CD4-positive, alpha-beta T cell (primary cell): ENCODE data around the gene AUTS2. TPM values are rescaled to one million over a fixed set of nuclear protein-coding genes. Genes with fewer than 3 reads are reported as not detected.

Experiments used
- ATAC-seq: fragments of 200-7000 bp; cut with Tn5 transposase; one replicate; pipeline ENCODE4 v1.10.0; 2022; ENCODE audit warnings: mild to moderate bottlenecking; ENCODE audit not compliant: poor library complexity
- CTCF ChIA-PET: fragments of 350-600 bp; sonication (Branson Sonifier 250); formaldehyde crosslinking; loops from one replicate; lab custom pipeline; 2021; ENCODE audit warnings: antibody characterized with exemption, inconsistent platforms; lab: Charles Lee
- POLR2A ChIA-PET: fragments of 350-600 bp; sonication (Branson Sonifier 250); formaldehyde crosslinking; loops from one replicate; lab custom pipeline; 2021; ENCODE audit warnings: antibody characterized with exemption, inconsistent platforms; lab: Charles Lee
- DNase-seq, 14 experiments: peaks; one replicate each; pipeline ENCODE4 v3.0.0-alpha.2; 2013 to 2020; ENCODE audit warnings: mixed read lengths in 2 of 14
- H3K27ac ChIP-seq, 2 donors: one replicate each; pipeline versions ENCODE4 v1.5.1 to v1.7.0; 2013; ENCODE audit warnings: low read length in 2 of 2, low read depth in 1 of 2, mild to moderate bottlenecking in 1 of 2
- H3K27me3 ChIP-seq, 2 experiments: 1 replicate in 1 of 2; 2 replicates in 1 of 2; pipeline versions ENCODE4 v1.6.1 to v1.7.0; 2013; ENCODE audit warnings: low read length in 2 of 2, control low read depth in 1 of 2, mild to moderate bottlenecking in 1 of 2, moderate library complexity in 1 of 2; ENCODE audit not compliant: insufficient read depth in 2 of 2, control insufficient read depth in 1 of 2
- H3K36me3 ChIP-seq: one replicate; pipeline ENCODE4 v1.6.1; 2013; ENCODE audit warnings: low read length, control low read depth; ENCODE audit not compliant: insufficient read depth
- H3K4me1 ChIP-seq: one replicate; pipeline ENCODE4 v1.6.1; 2013; ENCODE audit warnings: low read length, control low read depth; ENCODE audit not compliant: insufficient read depth
- H3K4me3 ChIP-seq: one replicate; pipeline ENCODE4 v1.5.1; 2013; ENCODE audit warnings: mild to moderate bottlenecking, low read length, moderate library complexity
- H3K9me3 ChIP-seq, 2 experiments: 1 replicate in 1 of 2; 2 replicates in 1 of 2; pipeline versions ENCODE4 v1.6.1 to v1.7.0; 2013; ENCODE audit warnings: low read length in 2 of 2, mild to moderate bottlenecking in 2 of 2, control low read depth in 1 of 2, moderate library complexity in 1 of 2; ENCODE audit not compliant: control insufficient read depth in 1 of 2, insufficient read depth in 1 of 2
- H3K27ac Mint-ChIP-seq: one replicate; pipeline ENCODE4 v1.8.0; 2020; ENCODE audit warnings: mixed read lengths
- H3K27me3 Mint-ChIP-seq: one replicate; pipeline ENCODE4 v1.8.0; 2021; ENCODE audit warnings: mixed read lengths
- H3K36me3 Mint-ChIP-seq: one replicate; pipeline ENCODE4 v1.8.0; 2021; ENCODE audit warnings: low read depth, mixed read lengths
- H3K4me1 Mint-ChIP-seq: one replicate; pipeline ENCODE4 v1.8.0; 2021; ENCODE audit warnings: low read depth, mixed read lengths
- H3K4me3 Mint-ChIP-seq: one replicate; pipeline ENCODE4 v1.8.0; 2020; ENCODE audit warnings: mild to moderate bottlenecking, mixed read lengths
- H3K9me3 Mint-ChIP-seq: one replicate; pipeline ENCODE4 v1.8.0; 2020; ENCODE audit warnings: mixed read lengths
- intact Hi-C, 2 experiments: fragments of 100-400 bp; cut with DNase I in 1 of 2; cut with micrococcal nuclease in 1 of 2; formaldehyde crosslinking; loops; one replicate each; pipeline versions ENCODE4 v1.15.1 to v1.9.0; 2023 to 2025; cut with DNase I, micrococcal nuclease
- total RNA-seq, 174 experiments: library from RNA in 2 of 174; stranded (reverse) in 2 of 174; gene quantifications; one replicate each; pipeline ENCODE4 v1.2.3 and lab custom pipeline; 2021 to 2026
- TF ChIP-seq, protein P1 (sequence below): fragments of 200-600 bp; IDR thresholded peaks from one replicate; pipeline ENCODE4 v1.8.0; 2022; ENCODE audit warnings: antibody characterized with exemption, mild to moderate bottlenecking

Gene AUTS2
- total RNA-seq, 2 experiments from 2014 or later: 43.6 to 47.6 TPM

DNA sequence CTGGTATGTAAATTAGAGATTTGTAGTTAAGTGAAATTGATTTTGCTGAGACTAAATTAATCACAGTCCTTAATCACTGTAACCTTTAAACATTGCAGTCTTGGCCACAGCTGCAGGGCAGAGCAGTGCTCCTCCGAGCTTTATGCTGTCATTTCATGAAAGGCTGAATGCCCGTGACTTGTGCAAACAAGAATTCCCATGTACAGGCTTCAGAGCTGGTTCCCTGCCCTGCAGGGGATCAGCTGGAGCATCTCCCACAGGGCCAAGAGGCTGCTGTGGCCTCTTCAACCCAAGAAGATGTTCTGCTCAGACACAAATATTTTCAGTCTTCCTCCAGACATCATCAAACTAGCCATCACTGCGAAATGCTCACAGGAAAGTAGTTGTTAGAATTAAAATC lies 419.1 kb downstream of the AUTS2 start:
- no peak overlapping the region for H3K27ac Mint-ChIP-seq
- Histone ChIP-seq H3K27me3 (no peaks in the 10 kb centered on the region), H3K36me3 (no peaks in the 10 kb centered on the region), H3K4me3 (no peak overlapping the region), H3K4me1 (no peaks in the 10 kb centered on the region), H3K27ac (no peak overlapping the region), H3K9me3 (no peaks in the 10 kb centered on the region)
- H3K4me1 Mint-ChIP-seq: no peaks in the 10 kb centered on the region
- TF ChIP-seq, protein P1, sequence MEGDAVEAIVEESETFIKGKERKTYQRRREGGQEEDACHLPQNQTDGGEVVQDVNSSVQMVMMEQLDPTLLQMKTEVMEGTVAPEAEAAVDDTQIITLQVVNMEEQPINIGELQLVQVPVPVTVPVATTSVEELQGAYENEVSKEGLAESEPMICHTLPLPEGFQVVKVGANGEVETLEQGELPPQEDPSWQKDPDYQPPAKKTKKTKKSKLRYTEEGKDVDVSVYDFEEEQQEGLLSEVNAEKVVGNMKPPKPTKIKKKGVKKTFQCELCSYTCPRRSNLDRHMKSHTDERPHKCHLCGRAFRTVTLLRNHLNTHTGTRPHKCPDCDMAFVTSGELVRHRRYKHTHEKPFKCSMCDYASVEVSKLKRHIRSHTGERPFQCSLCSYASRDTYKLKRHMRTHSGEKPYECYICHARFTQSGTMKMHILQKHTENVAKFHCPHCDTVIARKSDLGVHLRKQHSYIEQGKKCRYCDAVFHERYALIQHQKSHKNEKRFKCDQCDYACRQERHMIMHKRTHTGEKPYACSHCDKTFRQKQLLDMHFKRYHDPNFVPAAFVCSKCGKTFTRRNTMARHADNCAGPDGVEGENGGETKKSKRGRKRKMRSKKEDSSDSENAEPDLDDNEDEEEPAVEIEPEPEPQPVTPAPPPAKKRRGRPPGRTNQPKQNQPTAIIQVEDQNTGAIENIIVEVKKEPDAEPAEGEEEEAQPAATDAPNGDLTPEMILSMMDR: no peak
- ATAC-seq (no peak), DNase-seq (no peak)
- H3K4me3 Mint-ChIP-seq: no peak overlapping the region
- no peaks in the 10 kb centered on the region for H3K36me3 Mint-ChIP-seq
- H3K27me3 Mint-ChIP-seq: no peaks in the 10 kb centered on the region
- ChIA-PET POLR2A (no interaction called here), CTCF (no interaction called here)
- no peaks in the 10 kb centered on the region for H3K9me3 Mint-ChIP-seq
- intact Hi-C loops: no loop called here

DNA sequence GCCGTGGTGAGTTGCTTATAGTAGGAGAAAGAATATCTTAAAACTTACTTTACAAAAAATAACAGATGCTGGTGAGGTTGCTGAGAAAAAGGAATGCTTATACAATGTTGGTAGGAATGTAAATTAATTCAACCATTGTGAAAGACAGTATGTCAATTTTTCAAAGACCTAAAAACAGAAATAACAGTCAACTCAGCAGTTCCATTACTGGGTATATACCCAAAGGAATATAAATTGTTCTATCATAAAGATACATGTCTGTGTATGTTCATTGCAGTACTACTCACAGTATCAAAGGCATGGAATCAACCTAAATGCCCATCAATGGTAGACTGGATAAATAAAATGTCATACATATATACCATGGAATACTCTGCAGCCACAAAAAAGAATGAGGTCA lies 420.4 kb downstream of the AUTS2 start:
- Histone ChIP-seq H3K4me3 (no peak overlapping the region), H3K27ac (no peak overlapping the region), H3K4me1 (no peaks in the 10 kb centered on the region), H3K27me3 (no peaks in the 10 kb centered on the region), H3K9me3 (no peaks in the 10 kb centered on the region), H3K36me3 (no peaks in the 10 kb centered on the region)
- POLR2A ChIA-PET: no interaction called here
- Mint-ChIP-seq H3K4me1 (no peaks in the 10 kb centered on the region), H3K27me3 (no peaks in the 10 kb centered on the region), H3K36me3 (no peaks in the 10 kb centered on the region), H3K9me3 (no peaks in the 10 kb centered on the region), H3K27ac (no peak overlapping the region), H3K4me3 (no peak overlapping the region)
- ATAC-seq: no peak
- intact Hi-C loops: no loop called here
- CTCF ChIA-PET: no interaction called here
- TF ChIP-seq, protein P1: no peak
- DNase-seq: no peak

GRCh38 chr7:70027867-70028266 lies 429.6 kb downstream of the AUTS2 start:
- Histone ChIP-seq H3K4me1 (no peaks in the 10 kb centered on the region), H3K4me3 (no peak overlapping the region), H3K9me3 (no peaks in the 10 kb centered on the region), H3K27me3 (no peaks in the 10 kb centered on the region), H3K36me3 (no peaks in the 10 kb centered on the region), H3K27ac (no peak overlapping the region)
- H3K9me3 Mint-ChIP-seq: no peaks in the 10 kb centered on the region
- ATAC-seq: no peak
- intact Hi-C loops: no loop called here
- H3K27me3 Mint-ChIP-seq: no peaks in the 10 kb centered on the region
- H3K36me3 Mint-ChIP-seq: no peaks in the 10 kb centered on the region
- no peak for DNase-seq
- TF ChIP-seq, protein P1: no peak
- no peaks in the 10 kb centered on the region for H3K4me1 Mint-ChIP-seq
- CTCF ChIA-PET: no interaction called here
- H3K27ac Mint-ChIP-seq: no peak overlapping the region
- POLR2A ChIA-PET: no interaction called here
- H3K4me3 Mint-ChIP-seq: no peak overlapping the region
